Measurements from ENCODE around the gene LPP.

The LPP gene

DNA sequence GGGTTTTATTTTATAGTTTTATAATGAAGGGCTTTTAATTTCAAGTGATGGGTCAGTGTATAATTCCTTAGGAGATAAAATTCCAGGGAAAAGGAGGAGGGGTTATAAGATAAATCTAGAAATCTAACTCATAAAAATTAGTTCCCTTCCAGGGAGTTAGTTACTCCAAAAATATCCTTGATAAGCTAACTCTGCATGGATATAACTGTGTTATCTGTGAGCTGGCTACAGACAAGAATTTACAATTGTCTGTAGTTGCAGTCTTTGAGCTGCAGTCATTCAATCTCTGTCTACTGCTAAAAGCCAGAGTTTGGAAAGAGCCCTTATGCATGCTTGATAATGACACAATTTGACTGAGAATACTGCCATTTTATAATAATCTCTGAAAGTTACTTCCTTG lies 585.6 kb downstream of the LPP start:
- no peak for DNase-seq (ENCODE audit: low read depth)
- no peak overlapping the region for H3K4me3 ChIP-seq (ENCODE audit: low read depth, low read length)
- TF ChIP-seq, protein P1, sequence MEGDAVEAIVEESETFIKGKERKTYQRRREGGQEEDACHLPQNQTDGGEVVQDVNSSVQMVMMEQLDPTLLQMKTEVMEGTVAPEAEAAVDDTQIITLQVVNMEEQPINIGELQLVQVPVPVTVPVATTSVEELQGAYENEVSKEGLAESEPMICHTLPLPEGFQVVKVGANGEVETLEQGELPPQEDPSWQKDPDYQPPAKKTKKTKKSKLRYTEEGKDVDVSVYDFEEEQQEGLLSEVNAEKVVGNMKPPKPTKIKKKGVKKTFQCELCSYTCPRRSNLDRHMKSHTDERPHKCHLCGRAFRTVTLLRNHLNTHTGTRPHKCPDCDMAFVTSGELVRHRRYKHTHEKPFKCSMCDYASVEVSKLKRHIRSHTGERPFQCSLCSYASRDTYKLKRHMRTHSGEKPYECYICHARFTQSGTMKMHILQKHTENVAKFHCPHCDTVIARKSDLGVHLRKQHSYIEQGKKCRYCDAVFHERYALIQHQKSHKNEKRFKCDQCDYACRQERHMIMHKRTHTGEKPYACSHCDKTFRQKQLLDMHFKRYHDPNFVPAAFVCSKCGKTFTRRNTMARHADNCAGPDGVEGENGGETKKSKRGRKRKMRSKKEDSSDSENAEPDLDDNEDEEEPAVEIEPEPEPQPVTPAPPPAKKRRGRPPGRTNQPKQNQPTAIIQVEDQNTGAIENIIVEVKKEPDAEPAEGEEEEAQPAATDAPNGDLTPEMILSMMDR (IDR thresholded peaks at IDR 0.05; ENCODE audit: low read depth, low read length, missing control alignments) = no peak
- in situ Hi-C loops (cut with HindIII; ENCODE audit: low sequenced_read_pairs) = no loop called here

DNA sequence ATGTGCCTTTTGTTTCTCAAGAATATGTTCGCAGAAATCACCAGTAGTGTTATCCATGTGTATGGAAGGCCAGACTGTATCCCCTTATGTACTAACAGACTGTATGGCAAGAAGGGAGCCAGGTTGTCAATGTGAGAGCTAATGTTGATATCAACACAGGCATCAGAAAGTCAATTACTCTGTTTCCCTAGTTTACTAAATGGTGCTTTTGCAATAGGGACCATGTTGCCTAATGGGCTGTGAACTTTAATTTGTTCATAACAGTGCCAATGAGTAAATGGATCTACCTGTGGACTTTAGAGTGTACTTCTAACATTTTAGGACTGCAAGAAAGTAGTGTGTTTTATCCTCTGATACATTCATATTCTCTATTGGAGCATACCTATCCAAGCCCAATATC lies 586.1 kb downstream of the LPP start:
- no peak overlapping the region for H3K4me3 ChIP-seq (ENCODE audit: low read depth, low read length)
- in situ Hi-C loops (cut with HindIII; ENCODE audit: low sequenced_read_pairs) = no loop called here
- TF ChIP-seq, protein P1 (IDR thresholded peaks at IDR 0.05; ENCODE audit: low read depth, low read length, missing control alignments) = no peak
- DNase-seq (ENCODE audit: low read depth) = no peak

DNA sequence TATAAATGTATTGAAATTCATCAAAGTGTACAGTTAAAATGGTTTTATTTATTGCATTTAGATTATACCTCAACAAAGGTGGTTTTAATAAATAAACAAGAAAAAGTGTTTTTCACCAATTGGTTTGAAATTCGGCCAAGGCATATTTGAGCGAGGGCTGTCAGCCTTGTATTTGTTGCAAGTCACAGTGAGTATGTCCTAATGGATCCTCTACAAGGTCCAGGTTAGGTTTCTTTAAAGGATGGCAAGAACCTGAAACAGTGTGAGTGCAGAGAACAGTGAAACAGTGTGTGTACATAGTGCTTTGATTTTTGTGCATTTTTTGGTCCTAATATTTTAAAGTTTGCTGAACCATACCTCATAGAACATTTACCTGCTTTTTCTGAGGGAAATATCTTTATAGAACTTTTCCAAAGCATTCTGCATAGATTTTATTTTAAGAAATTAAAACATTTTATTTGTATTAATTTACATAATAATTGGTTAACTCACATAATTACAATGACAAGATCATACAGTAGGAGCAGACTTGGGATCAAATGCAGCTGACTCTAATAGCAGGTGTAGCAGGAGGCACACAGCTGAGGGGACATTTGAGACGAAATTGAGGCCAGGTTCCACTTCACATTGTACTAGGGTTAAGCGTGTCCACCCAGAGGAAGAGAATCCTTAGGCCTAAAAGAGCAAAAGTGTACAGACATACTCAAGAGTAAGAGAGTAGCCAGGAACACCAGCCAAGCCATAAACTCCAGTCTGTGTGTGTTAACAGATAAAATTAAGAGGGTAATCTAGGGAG lies 589.0 kb downstream of the LPP start:
- in situ Hi-C loops (cut with HindIII; ENCODE audit: low sequenced_read_pairs) = no loop called here
- H3K4me3 ChIP-seq (ENCODE audit: low read depth, low read length) = no peak overlapping the region
- TF ChIP-seq, protein P1 (IDR thresholded peaks at IDR 0.05; ENCODE audit: low read depth, low read length, missing control alignments) = no peak
- no peak for DNase-seq (ENCODE audit: low read depth)

DNA sequence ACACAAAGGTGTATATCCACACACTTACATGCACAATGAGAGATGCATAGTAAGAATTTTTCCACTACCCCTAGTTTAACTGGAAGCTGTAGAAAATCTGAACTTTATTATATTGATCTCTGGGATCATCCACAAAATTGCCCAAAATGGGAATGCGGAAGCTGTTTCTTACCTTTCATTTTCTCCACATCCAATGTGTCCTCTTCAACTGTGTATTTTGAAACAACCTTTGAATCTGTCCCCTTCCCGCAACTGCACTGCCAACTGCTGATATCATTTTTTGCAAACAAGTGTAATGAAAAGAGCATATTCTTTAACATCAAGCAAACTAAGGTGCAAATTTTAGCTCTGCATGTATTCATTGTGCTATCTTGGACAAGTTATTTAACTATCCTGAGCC lies 590.2 kb downstream of the LPP start:
- in situ Hi-C loops (cut with HindIII; ENCODE audit: low sequenced_read_pairs) = no loop called here
- TF ChIP-seq, protein P1 (IDR thresholded peaks at IDR 0.05; ENCODE audit: low read depth, low read length, missing control alignments) = no peak
- no peak overlapping the region for H3K4me3 ChIP-seq (ENCODE audit: low read depth, low read length)
- no peak for DNase-seq (ENCODE audit: low read depth)

DNA sequence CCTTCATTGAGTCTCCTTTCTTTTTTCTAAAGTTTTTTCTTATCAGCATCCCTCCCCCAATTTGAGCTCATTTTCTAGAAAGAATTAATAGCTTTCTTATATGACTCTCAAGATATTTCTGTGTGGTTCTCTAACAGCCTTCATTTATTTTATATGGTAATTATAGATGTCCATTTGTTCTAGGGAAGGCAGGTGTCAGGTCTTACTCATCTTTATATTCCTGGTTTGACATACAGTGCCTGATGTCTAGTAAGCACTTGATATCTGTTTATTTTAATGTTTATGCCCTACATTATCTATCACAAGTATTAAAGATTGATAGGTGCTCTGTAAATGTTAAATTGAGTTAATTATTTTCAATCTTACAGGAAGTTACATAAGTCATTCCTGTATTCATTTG lies 591.1 kb downstream of the LPP start:
- H3K4me3 ChIP-seq (ENCODE audit: low read depth, low read length) = no peak overlapping the region
- TF ChIP-seq, protein P1 (IDR thresholded peaks at IDR 0.05; ENCODE audit: low read depth, low read length, missing control alignments) = no peak
- in situ Hi-C loops (cut with HindIII; ENCODE audit: low sequenced_read_pairs) = no loop called here
- DNase-seq (ENCODE audit: low read depth) = no peak

DNA sequence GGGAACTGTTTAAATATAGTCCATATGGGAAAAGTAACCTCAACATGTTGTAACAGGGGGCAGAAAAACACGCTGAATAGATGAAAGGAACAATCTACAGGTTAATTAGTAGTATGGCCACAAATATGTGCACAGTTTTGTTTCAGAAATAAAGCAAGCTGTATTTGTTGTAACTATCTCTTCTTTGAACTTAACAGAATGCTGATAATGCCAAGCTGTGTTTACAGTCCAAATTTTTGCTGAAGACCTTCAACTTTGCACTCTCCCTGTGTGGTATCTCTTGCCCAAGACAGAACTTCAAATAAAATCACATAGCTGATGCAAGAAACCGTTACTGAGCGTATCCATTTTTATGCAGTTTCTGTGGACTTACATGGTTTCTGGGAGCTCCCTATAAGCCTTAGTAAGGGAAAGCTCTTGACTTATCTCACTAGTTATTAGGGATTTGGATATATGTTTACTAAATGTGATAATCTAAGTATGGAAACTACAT lies 592.4 kb downstream of the LPP start:
- H3K4me3 ChIP-seq (ENCODE audit: low read depth, low read length) = no peak overlapping the region
- TF ChIP-seq, protein P1 (IDR thresholded peaks at IDR 0.05; ENCODE audit: low read depth, low read length, missing control alignments) = no peak
- DNase-seq (ENCODE audit: low read depth) = no peak
- in situ Hi-C loops (cut with HindIII; ENCODE audit: low sequenced_read_pairs) = no loop called here
